Fibroblast of mammary gland (primary cell): ENCODE results near the gene TBC1D10A.

ENCODE experiments used
- DNase-seq: peaks from one replicate; pipeline ENCODE4 v3.0.0-alpha.2; 2010; ENCODE audit warnings: low read depth
- H3K4me3 ChIP-seq: 2 replicates; pipeline ENCODE4 v1.5.1; 2011; ENCODE audit warnings: low read depth, mild to moderate bottlenecking, low read length, moderate library complexity; ENCODE audit not compliant: control insufficient read depth
- TF ChIP-seq, protein P1 (sequence below): conservative IDR thresholded peaks from 2 replicates; pipeline ENCODE4 v1.5.1; 2011; ENCODE audit warnings: low read depth, low read length, inconsistent platforms; ENCODE audit not compliant: control insufficient read depth, insufficient read depth

The TBC1D10A gene

DNA sequence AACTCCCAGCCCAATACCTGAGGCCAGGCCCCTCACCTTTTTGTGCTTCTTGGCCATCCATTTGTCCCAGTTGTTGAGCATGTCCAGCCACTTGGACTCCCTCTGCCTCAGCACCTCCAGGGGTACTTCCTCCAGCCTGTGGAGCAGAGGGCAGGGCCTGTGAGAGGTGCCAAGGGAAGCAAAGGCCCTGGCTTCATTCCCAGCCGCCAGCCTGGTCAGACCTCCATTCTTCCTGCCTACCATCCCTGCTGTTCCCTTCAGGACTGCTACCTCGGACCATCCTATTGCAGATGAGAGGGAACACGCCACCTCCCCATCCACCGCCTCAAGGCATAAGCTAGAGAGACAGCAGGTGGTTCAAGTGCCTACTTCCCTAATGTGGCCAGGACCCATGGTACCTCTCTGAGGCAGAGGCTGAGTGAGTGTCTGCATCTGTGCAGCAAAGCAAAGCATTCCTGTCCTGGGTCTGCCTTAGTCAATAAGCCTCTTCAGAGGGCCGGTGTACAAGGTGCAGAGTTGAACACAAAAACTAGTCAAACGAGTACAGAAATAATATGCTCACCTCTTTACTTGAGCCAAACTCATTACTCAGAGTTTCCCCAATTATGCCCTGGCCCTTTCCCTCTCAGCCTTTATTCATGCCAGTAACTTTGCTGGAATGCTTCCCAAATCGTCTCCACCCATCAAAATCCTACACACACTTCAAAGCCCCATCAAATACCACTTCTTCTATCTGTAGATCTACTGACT, 22.1 kb downstream of the TBC1D10A start:
- TF ChIP-seq, protein P1, sequence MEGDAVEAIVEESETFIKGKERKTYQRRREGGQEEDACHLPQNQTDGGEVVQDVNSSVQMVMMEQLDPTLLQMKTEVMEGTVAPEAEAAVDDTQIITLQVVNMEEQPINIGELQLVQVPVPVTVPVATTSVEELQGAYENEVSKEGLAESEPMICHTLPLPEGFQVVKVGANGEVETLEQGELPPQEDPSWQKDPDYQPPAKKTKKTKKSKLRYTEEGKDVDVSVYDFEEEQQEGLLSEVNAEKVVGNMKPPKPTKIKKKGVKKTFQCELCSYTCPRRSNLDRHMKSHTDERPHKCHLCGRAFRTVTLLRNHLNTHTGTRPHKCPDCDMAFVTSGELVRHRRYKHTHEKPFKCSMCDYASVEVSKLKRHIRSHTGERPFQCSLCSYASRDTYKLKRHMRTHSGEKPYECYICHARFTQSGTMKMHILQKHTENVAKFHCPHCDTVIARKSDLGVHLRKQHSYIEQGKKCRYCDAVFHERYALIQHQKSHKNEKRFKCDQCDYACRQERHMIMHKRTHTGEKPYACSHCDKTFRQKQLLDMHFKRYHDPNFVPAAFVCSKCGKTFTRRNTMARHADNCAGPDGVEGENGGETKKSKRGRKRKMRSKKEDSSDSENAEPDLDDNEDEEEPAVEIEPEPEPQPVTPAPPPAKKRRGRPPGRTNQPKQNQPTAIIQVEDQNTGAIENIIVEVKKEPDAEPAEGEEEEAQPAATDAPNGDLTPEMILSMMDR, result no peak
- H3K4me3 ChIP-seq, result no peak overlapping the region
- no peak for DNase-seq

DNA sequence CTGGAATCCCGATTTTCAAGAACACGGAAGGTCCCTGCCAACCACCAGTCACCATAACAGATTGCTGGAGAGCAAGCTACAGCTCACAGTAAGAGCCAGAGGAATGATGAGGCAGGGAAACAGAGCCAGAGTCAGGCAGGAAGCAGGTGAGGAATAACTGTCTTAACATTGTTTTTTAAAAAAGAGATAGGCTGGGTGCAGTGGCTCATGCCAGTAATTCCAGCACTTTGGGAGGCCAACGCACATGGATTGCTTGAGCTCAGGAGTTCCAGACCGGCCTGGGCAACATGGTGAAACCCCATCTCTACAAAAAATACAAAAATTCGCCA, 24.0 kb downstream of the TBC1D10A start:
- H3K4me3 ChIP-seq, result no peak overlapping the region
- DNase-seq, result no peak
- TF ChIP-seq, protein P1, result no peak

DNA sequence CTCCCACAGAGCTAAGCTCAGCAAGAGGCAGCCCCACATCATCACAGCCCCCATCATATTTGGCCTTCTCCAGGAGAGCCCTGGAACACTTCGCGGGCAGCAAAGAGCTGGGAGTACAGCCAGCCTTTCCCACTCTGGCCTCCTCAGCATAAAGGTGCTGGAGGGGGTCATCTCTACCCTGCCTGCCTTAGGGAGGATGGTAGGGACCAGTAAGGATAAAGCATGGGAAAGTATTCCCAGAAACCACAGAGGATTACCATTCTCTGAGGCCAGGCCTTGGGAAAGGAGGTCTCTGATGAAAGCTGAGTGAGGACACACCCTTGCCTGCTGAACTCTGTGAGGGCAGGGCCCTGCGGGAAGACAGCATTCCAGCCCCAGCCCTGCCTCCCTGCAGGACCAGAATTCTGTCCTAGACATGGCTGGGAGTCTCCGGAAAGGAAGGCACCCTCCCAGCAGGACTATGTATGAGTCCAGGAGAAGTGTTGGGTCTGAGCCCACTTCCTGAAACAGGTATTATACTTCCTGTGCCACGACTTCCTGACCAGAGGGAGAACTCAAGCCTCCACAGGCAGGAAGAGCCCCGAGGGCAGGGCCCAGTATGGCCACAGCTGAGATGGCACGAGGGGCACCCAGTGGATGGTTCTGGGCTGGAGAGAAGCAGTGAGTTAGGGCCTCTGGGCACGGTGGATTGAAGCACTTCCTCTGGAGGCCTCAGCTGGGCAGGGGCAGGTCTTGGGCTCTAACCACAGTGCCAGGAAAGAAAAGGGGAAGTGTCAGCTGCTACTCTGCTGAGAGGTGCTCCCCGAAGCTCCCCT, 24.5 kb downstream of the TBC1D10A start:
- peak; percentile 86 for DNase-seq
- H3K4me3 ChIP-seq, result no peak overlapping the region

DNA sequence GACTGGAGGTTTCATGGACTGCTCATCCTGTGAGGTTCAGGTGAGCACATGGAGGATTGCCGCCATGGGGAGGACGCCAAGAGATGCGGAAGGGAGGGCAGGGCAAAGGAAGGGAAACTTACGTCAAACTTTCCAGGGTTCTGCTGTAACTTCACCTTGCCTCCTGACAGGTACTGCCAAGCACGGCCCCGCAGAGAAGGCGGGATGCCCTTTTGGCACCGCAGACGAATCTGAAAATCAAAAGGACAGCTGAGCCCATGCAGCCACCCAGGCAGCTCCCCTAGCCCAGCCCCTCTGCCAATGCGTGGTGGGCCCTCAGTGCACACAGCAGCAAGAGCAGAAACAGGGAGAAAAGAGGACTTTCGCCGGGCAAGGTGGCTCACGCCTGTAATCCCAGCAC, 27.4 kb downstream of the TBC1D10A start:
- H3K4me3 ChIP-seq, result no peak overlapping the region
- TF ChIP-seq, protein P1, result no peak
- no peak for DNase-seq

More for the DNA sequence above, 24.5 kb downstream of the TBC1D10A start:
- TF ChIP-seq, protein P1, result no peak

DNA sequence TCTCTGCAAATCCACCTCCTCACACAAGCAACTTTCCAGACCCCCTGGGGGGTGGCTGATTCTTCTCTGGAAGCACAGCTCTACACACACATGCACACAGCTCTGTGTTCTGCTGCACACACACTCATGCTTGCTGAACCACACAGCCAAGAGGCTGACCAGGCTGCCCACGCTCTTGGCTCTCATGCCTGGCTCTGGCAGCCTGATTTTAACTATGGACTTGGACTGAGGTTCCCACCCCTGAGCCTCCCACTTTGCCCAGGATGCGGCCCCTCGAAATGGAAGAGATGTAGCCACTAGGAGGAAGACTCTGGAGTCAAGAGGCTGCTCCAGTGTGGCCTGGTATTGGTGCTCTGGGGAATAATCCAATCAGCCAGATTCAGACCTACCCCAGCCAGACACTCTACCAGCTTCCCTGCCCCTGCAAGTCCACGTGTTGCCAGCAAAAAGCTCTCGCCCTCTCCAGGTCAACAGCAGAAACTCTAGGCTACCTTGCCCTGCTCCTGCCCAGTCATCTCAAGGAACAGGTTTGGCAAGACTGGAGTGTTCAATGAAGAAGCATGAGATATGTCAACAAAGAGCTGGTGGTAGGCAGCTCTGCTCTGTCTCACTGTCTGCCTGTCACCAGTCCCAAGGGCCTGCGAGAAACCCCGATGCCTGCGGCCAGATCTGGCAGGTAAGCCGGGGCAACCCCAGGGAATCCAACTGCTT, 28.6 kb downstream of the TBC1D10A start:
- no peak for DNase-seq
- TF ChIP-seq, protein P1, result no peak
- H3K4me3 ChIP-seq, result no peak overlapping the region

DNA sequence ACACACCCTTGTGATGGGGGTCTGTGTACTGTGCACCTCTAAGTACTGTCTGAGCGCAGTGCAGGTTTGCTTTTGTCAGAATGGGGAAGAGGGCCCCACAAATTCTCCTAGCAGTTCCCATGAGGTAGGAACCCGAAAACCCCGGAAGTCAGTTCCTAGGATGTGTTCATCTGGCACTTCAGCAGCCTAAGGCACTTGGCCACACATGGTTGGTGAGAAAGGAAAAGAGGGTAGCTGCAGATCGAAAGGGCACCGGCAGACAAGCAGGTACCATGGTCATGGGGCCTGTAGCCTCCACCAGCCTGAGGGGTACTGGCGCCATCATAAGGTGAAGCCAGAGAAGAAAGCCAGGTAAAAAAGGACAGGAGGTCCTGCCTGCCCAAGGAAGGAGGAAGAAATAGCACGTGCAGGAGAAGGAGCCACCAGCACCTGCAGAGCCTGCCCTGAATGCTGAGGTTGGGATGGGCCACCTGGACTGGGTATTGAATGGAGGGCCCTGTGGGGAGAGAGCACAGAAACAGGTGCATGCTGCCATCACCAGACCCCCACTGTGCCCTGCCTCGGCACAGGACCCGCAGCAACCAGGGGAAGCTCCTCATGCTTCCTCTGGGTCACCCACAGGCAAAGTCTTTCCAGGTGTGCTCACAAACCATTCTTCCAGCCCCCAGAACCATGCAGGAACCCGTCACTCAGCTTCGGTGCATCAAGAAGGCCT, 29.3 kb downstream of the TBC1D10A start:
- H3K4me3 ChIP-seq, result no peak overlapping the region
- DNase-seq, result no peak
- TF ChIP-seq, protein P1, result no peak
